Osteoblast (primary cell): ENCODE data around the gene KRT75. TPM values are rescaled to one million over a fixed set of nuclear protein-coding genes. Genes with fewer than 3 reads are reported as not detected.

Experiments
- DNase-seq: peaks from one replicate; pipeline ENCODE4 v3.0.0; 2011; ENCODE audit warnings: low spot score, mixed read lengths; ENCODE audit not compliant: insufficient read length; ENCODE audit errors: missing footprints
- H2AFZ ChIP-seq: 2 replicates; pipeline ENCODE4 v1.6.0; 2011; ENCODE audit warnings: mild to moderate bottlenecking, low read length
- H3K27ac ChIP-seq: 2 replicates; pipeline ENCODE4 v1.5.1; 2011; ENCODE audit warnings: mild to moderate bottlenecking, low read depth, low read length, moderate library complexity
- H3K27me3 ChIP-seq: 2 replicates; pipeline ENCODE4 v1.6.0; 2012; ENCODE audit warnings: mild to moderate bottlenecking, control low read depth, inconsistent platforms, low read length, moderate library complexity; ENCODE audit not compliant: insufficient read depth
- H3K36me3 ChIP-seq: 2 replicates; pipeline ENCODE4 v1.5.1; 2011; ENCODE audit warnings: mild to moderate bottlenecking, low read length, control low read depth, moderate library complexity; ENCODE audit not compliant: insufficient read depth
- H3K4me1 ChIP-seq: 2 replicates; pipeline ENCODE4 v1.5.1; 2011; ENCODE audit warnings: mild to moderate bottlenecking, low read length, control low read depth, moderate library complexity; ENCODE audit not compliant: insufficient read depth
- H3K4me2 ChIP-seq: 2 replicates; pipeline ENCODE4 v1.6.0; 2011; ENCODE audit warnings: mild to moderate bottlenecking, low read length; ENCODE audit not compliant: insufficient read depth
- H3K4me3 ChIP-seq: fragments of 200-600 bp; sonication (generic); 3 replicates; pipeline ENCODE4 v1.5.1; 2012; ENCODE audit warnings: mild to moderate bottlenecking, low read length, inconsistent platforms; ENCODE audit not compliant: insufficient read depth
- H3K79me2 ChIP-seq: 2 replicates; pipeline ENCODE4 v1.6.0; 2012; ENCODE audit warnings: mild to moderate bottlenecking, low read length, control low read depth, inconsistent platforms; ENCODE audit not compliant: insufficient read depth
- H3K9me3 ChIP-seq: 2 replicates; pipeline ENCODE4 v1.5.1; 2011; ENCODE audit warnings: low read depth, low read length, control low read depth
- H4K20me1 ChIP-seq: 2 replicates; pipeline ENCODE4 v1.6.0; 2012; ENCODE audit warnings: mild to moderate bottlenecking, low read length, control low read depth; ENCODE audit not compliant: insufficient read depth
- total RNA-seq: library from RNA; depleted of rRNA; stranded (reverse); fragments of >200 nt; gene quantifications from 2 replicates; pipeline ENCODE4 v1.2.3, GENCODE V29; 2012
- TF ChIP-seq, protein P1 (sequence below): IDR thresholded peaks from 2 replicates; pipeline ENCODE4 v1.5.1; 2011; ENCODE audit warnings: mild to moderate bottlenecking, low read depth, low read length, moderate library complexity; ENCODE audit errors: extremely low read depth

Gene KRT75
- total RNA-seq, 1 donor = under 0.01 TPM

DNA sequence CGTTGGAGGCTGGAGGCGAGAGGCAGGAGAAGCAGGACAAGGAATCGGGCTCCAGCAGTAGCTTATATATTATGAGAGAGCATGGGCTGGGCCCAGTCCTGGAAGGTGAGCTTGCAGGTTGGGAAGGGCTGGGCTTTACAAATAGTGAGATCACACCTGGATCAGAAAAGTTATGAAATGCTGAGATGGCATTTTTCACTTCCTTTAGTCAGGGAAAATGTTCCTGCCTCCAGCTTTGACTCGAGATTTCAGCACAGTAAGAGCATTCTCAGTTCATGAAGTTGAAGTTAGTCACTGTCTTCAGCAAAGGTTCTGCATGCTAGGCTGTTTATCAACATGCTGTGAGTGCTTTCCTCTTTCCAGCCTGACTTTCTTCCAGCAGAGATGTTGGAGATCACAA is 39.6 kb upstream of the KRT75 start, which contains the start of gene KRT6C:
Gene KRT6C (minus strand): TSS at position 38 of the 400 bp plus-strand sequence. CDS start 68 bp downstream, outside the sequence.
- Histone ChIP-seq H2AFZ (no peak within 1 kb of the TSS), H3K4me3 (no peak within 1 kb of the TSS)
- DNase-seq = no peak

DNA sequence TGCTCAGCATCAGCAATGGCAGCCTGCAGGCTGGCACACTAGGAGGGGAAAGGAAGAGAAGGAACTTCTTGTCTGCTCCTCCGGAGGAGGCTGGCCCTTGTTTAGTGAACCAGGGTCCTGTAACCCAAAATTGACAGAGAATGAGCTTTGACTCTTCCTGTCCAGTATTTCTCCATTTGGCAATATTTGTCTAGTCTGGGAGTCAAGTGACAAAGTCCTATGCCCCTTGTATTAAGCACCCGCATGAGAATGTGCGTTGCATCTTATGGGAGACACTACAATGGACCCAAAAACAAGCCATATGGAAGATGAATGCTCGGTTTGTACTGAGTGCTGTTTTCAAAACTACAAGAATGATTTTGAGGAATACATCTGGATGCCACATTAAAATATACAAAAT is 35.7 kb upstream of the KRT75 start:
- no peak for DNase-seq
- Histone ChIP-seq H3K9me3 (no peaks in the 10 kb centered on the region), H3K4me2 (no peak overlapping the region), H4K20me1 (no peaks in the 10 kb centered on the region), H3K4me3 (no peak overlapping the region), H3K27ac (no peak overlapping the region), H3K4me1 (no peaks in the 10 kb centered on the region), H2AFZ (no peak overlapping the region), H3K27me3 (peaks cover 22% of the 10 kb centered on the region), H3K36me3 (no peaks in the 10 kb centered on the region), H3K79me2 (no peaks in the 10 kb centered on the region)
- TF ChIP-seq, protein P1, sequence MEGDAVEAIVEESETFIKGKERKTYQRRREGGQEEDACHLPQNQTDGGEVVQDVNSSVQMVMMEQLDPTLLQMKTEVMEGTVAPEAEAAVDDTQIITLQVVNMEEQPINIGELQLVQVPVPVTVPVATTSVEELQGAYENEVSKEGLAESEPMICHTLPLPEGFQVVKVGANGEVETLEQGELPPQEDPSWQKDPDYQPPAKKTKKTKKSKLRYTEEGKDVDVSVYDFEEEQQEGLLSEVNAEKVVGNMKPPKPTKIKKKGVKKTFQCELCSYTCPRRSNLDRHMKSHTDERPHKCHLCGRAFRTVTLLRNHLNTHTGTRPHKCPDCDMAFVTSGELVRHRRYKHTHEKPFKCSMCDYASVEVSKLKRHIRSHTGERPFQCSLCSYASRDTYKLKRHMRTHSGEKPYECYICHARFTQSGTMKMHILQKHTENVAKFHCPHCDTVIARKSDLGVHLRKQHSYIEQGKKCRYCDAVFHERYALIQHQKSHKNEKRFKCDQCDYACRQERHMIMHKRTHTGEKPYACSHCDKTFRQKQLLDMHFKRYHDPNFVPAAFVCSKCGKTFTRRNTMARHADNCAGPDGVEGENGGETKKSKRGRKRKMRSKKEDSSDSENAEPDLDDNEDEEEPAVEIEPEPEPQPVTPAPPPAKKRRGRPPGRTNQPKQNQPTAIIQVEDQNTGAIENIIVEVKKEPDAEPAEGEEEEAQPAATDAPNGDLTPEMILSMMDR = no peak

More for the DNA sequence above, 39.6 kb upstream of the KRT75 start, which contains the start of gene KRT6C:
- Histone ChIP-seq H3K79me2 (no peaks in the 10 kb centered on the region), H4K20me1 (no peaks in the 10 kb centered on the region), H3K4me2 (no peak within 1 kb of the TSS), H3K4me1 (no peaks in the 10 kb centered on the region), H3K27me3 (peaks cover 4% of the 10 kb centered on the region), H3K9me3 (no peaks in the 10 kb centered on the region), H3K36me3 (no peaks in the 10 kb centered on the region), H3K27ac (no peak within 1 kb of the TSS)
- TF ChIP-seq, protein P1 = no peak

DNA sequence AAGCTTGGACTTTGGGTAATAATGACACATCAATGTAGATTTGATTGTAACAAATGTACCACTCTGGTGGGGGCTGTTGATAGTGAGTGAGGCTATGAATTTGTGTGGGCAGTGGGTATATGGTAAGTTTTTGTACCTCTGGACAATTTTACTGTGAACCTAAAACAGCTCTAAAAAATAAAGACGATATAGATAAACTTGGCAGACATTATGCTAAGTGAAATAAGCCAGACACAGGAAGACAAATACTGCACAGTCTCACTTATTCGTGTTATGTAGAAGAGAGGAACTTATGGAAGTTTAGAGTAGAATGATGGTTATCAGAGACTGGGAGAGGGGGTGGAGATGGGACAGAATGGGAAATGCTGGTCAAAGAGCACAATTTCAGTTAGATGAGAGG is 30.7 kb upstream of the KRT75 start:
- no peaks in the 10 kb centered on the region for H3K9me3 ChIP-seq
- no peak overlapping the region for H2AFZ ChIP-seq
- H3K27me3 ChIP-seq = peaks cover 65% of the 10 kb centered on the region
- no peaks in the 10 kb centered on the region for H3K4me1 ChIP-seq
- no peaks in the 10 kb centered on the region for H4K20me1 ChIP-seq
- H3K4me2 ChIP-seq = no peak overlapping the region
- H3K27ac ChIP-seq = no peak overlapping the region
- H3K4me3 ChIP-seq = no peak overlapping the region
- no peaks in the 10 kb centered on the region for H3K79me2 ChIP-seq
- no peak for DNase-seq
- TF ChIP-seq, protein P1 = no peak
- H3K36me3 ChIP-seq = no peaks in the 10 kb centered on the region

DNA sequence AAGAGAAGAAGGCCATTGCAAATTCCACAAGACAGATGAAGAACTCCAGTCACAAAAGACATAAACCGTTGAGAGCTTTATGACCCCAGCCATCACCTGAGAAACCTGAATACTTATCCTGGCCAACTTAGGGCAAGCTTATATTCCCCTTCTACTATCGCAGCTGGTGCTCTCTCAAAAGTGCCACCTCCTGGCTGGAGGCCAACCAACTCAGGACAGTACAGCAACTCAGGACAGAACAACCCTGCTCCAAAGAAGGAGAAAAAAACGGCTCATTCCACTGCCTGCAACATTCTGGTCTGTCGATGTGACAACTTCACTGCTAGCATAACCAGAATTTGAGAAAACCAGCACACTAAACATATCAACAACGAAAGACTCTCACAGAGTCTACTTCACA is 27.5 kb upstream of the KRT75 start:
- Histone ChIP-seq H3K4me3 (no peak overlapping the region), H2AFZ (no peak overlapping the region), H4K20me1 (no peaks in the 10 kb centered on the region), H3K27me3 (peaks cover 60% of the 10 kb centered on the region), H3K9me3 (no peaks in the 10 kb centered on the region), H3K36me3 (no peaks in the 10 kb centered on the region), H3K4me2 (no peak overlapping the region), H3K27ac (no peak overlapping the region), H3K79me2 (no peaks in the 10 kb centered on the region), H3K4me1 (no peaks in the 10 kb centered on the region)
- no peak for DNase-seq
- TF ChIP-seq, protein P1 = no peak
